ENCODE results near the gene CDK6. TPM values are rescaled to one million over a fixed set of nuclear protein-coding genes. Genes with fewer than 3 reads are reported as not detected.

The CDK6 gene
- total and polyA plus RNA-seq, 2 of the 8 experiments (the other 6 are each of a cell fraction or from before 2014, with no cell fraction given), result 5.9 to 18.9 TPM

DNA sequence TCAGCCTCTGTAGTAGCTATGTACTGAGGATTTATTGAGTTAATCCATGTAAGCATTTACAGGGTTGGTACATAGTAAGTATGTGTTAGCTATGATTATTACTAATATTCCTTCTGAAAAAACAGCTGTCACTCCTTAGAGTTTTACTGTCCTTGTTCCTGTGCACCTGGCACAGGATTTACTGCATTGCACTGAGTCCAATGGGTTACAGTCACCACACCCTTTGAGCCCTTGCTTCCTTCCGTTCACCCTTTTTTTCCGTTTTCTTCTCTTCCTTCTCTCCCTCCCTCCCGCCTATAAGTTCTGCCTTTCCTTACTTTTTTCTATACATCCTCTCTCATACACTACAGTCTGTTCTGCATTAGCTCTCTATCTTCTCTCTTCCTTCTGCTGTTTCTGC lies 12.5 kb upstream of the CDK6 start (continued):
- TF ChIP-seq, protein P1, sequence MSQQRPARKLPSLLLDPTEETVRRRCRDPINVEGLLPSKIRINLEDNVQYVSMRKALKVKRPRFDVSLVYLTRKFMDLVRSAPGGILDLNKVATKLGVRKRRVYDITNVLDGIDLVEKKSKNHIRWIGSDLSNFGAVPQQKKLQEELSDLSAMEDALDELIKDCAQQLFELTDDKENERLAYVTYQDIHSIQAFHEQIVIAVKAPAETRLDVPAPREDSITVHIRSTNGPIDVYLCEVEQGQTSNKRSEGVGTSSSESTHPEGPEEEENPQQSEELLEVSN (IDR thresholded peaks at IDR 0.05), result no peak

Measured in H1 (cell line).